K562 (cell line): ENCODE data around the gene CRACR2B. TPM values are rescaled to one million over a fixed set of nuclear protein-coding genes. Genes with fewer than 3 reads are reported as not detected.

Experiments
- BACH1 ChIP-seq: fragments of 200-800 bp; sonication (Bioruptor generic); IDR thresholded peaks from 2 replicates; pipeline ENCODE4 v1.6.1; 2016; ENCODE audit warnings: missing genetic modification characterization, missing compliant biosample characterization
- CBX3 ChIP-seq, 2 experiments: IDR thresholded peaks; 1 replicate in 1 of 2; 2 replicates in 1 of 2; pipeline ENCODE4 v1.6.1; 2012; ENCODE audit warnings: inconsistent platforms in 2 of 2, low read length in 2 of 2, borderline replicate concordance in 1 of 2, control low read depth in 1 of 2
- ETV5 ChIP-seq: sonication (generic); formaldehyde crosslinking; IDR thresholded peaks from 2 replicates; pipeline ENCODE4 v1.4.0; 2020; ENCODE audit warnings: low read depth, mild to moderate bottlenecking, missing genetic modification reagents
- HDAC1 ChIP-seq, 2 experiments: fragments of 450-650 bp; IDR thresholded peaks; 2 replicates each; pipeline ENCODE4 v1.6.1; 2016 to 2017; ENCODE audit warnings: inconsistent platforms in 1 of 2, mild to moderate bottlenecking in 1 of 2, moderate library complexity in 1 of 2
- HMGN3 ChIP-seq: IDR thresholded peaks from 2 replicates; pipeline ENCODE4 v1.6.1; 2011; ENCODE audit warnings: borderline replicate concordance, low read depth, mild to moderate bottlenecking, mixed read lengths, low read length; ENCODE audit not compliant: insufficient read length; ENCODE audit errors: extremely low read depth
- HNRNPK ChIP-seq: fragments of 200-400 bp; formaldehyde crosslinking; IDR thresholded peaks from one replicate; pipeline ENCODE4 v1.6.1; 2018; ENCODE audit warnings: mild to moderate bottlenecking, low read depth, low read length; ENCODE audit not compliant: poor library complexity, severe bottlenecking
- L3MBTL2 ChIP-seq: fragments of 450-650 bp; IDR thresholded peaks from 2 replicates; pipeline ENCODE4 v1.6.1; 2016; ENCODE audit warnings: mild to moderate bottlenecking, moderate library complexity
- MAZ ChIP-seq, 2 experiments: fragments of 450-650 bp in 1 of 2; sonication (generic) in 1 of 2; formaldehyde crosslinking; IDR thresholded peaks in 1 of 2; conservative IDR thresholded peaks in 1 of 2; 2 replicates each; pipeline versions ENCODE4 v1.4.0 to v1.5.0; 2020; ENCODE audit warnings: mild to moderate bottlenecking in 1 of 2, missing genetic modification reagents in 1 of 2
- MYC ChIP-seq, 2 experiments: fragments of 250-450 bp in 1 of 2; sonication (Bioruptor Pico) in 1 of 2; IDR thresholded peaks; 2 replicates each; pipeline versions ENCODE4 v1.5.1 to v1.6.1; 2012 to 2021; ENCODE audit warnings: low read depth in 2 of 2, borderline replicate concordance in 1 of 2, improper control_type of control experiment in 1 of 2, low read length in 1 of 2, mild to moderate bottlenecking in 1 of 2, moderate library complexity in 1 of 2
- PATZ1 ChIP-seq: fragments of 250-450 bp; sonication (Bioruptor Pico); IDR thresholded peaks from 2 replicates; pipeline ENCODE4 v1.5.0; 2020; ENCODE audit warnings: mild to moderate bottlenecking, borderline replicate concordance
- POLR2A ChIP-seq: fragments of 450-650 bp; conservative IDR thresholded peaks from 2 replicates; pipeline ENCODE4 v1.6.1; 2016
- SUPT5H ChIP-seq: fragments of 450-650 bp; IDR thresholded peaks from 2 replicates; pipeline ENCODE4 v1.6.1; 2016
- ZC3H4 ChIP-seq: sonication (generic); formaldehyde crosslinking; IDR thresholded peaks from 2 replicates; pipeline ENCODE4 v1.9.0; 2021; ENCODE audit warnings: missing genetic modification reagents, borderline replicate concordance
- ZFX ChIP-seq: sonication (generic); formaldehyde crosslinking; IDR thresholded peaks from 2 replicates; pipeline ENCODE4 v1.8.0; 2022; ENCODE audit warnings: mild to moderate bottlenecking, missing genetic modification reagents, moderate library complexity
- polyA plus RNA-seq, 8 experiments: library from polyadenylated mRNA; depleted of rRNA in 4 of 8; stranded (reverse) in 5 of 8; unstranded in 3 of 8; fragments of >200 nt; fragmentation: Nextera tagmentation in 2 of 8; fragmentation: Illumina TruSeq in 1 of 8; extraction: Ambion mirVana in 2 of 8; extraction: Trizol in 1 of 8; gene quantifications; 2 replicates each; pipeline versions ENCODE4 v1.2.1 to v1.2.3, GENCODE V29; 2011 to 2014; ENCODE audit warnings: inconsistent platforms in 1 of 8, missing spikeins in 1 of 8
- total RNA-seq, 7 experiments: library from RNA; depleted of rRNA in 6 of 7; stranded (reverse); fragments of >200 nt in 6 of 7; fragmentation: Illumina TruSeq in 2 of 7; extraction: Trizol in 2 of 7; gene quantifications; 2 replicates each; pipeline versions ENCODE4 v1.2.1 to v1.2.3, GENCODE V29; 2011 to 2021; ENCODE audit warnings: low replicate concordance in 1 of 7
- TF ChIP-seq, protein P1 (sequence below), 3 experiments: fragments of 200-800 bp in 1 of 3; sonication (Bioruptor generic) in 1 of 3; sonication (generic) in 1 of 3; formaldehyde crosslinking in 1 of 3; IDR thresholded peaks; 2 replicates each; pipeline versions ENCODE4 v1.6.1 to v1.8.0; 2016 to 2022; ENCODE audit warnings: mild to moderate bottlenecking in 2 of 3, missing compliant biosample characterization in 2 of 3, missing genetic modification characterization in 2 of 3, missing genetic modification reagents in 1 of 3
- TF ChIP-seq, protein P2 (sequence below), 2 experiments: IDR thresholded peaks; 2 replicates each; pipeline ENCODE4 v1.6.1; 2011; ENCODE audit warnings: borderline replicate concordance in 1 of 2, control low read depth in 1 of 2, low read depth in 1 of 2, low read length in 1 of 2, mild to moderate bottlenecking in 1 of 2, mixed read lengths in 1 of 2, moderate library complexity in 1 of 2; ENCODE audit not compliant: insufficient read depth in 1 of 2, insufficient read length in 1 of 2, poor library complexity in 1 of 2, severe bottlenecking in 1 of 2; ENCODE audit errors: extremely low read depth in 1 of 2

Gene CRACR2B
- total and polyA plus RNA-seq, 9 of the 15 experiments (the other 6 are each of a cell fraction or from before 2014, with no cell fraction given), result 0.10 to 51.0 (median 6.0) TPM

DNA sequence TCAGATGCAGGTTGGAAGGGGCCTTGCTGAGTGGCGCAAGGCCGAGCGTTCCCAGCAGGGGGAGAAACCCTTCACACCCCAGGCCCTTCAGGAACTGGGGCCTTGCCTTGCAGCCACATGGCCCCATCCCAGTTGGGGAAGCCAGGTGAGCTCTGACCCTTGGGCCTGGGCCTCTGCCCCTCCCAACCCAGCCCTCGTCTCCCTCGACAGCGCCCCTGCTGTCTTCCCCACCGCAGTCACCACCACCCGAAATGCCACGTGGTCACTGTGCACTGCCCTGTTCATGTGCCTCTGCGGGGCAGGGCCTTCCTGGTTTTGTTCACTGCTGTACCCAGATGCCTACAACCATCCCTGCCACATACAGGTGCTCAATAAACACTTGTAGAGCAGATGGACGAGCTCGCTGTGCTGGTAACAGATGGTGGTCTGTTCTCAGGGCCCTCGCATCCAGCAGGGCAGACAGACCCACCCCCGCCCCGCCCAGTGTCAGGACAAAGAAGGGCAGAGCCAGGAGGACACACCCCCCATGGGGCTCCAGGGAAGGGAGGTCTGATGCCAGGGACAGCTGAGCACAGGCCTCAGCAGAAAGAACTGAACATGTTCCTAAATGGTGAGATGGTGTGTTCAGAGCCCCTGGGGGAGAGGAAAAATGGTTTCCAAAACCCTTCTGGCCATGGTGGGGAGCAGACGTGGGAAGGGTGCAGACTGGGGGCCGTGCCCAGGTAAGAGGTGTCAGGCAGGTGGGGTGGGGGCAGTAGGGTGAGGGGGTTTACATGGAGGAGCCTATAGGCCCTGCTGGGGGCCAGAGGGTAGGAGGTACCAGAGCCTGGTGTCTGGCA lies 10.9 kb downstream of the CRACR2B start (continued):
- TF ChIP-seq ZFX (peak; percentile 32; the same call in 1 of the 2 replicates), L3MBTL2 (peak; percentile 78), MAZ (CRISPR knock-in tag; conservative IDR thresholded peaks at IDR 0.05 in 1 of 2, IDR thresholded peaks at IDR 0.05 in 1 of 2) (peak in 1 of 2 experiments; percentile 27; a peak in 1 of 4 replicates), HMGN3 (peak; percentile 27), POLR2A (peak; percentile 73), CBX3 (IDR thresholded peaks at IDR 0.05; ENCODE audit: borderline replicate concordance in 1 of 2, low read length in 2 of 2) (0 out of 3 replicates have a peak, but pooled peaks of 1 of the 2 experiments have one; percentile 36), SUPT5H (peak; percentile 66), ETV5 (no peak), BACH1 (no peak), MYC (IDR thresholded peaks at IDR 0.05; ENCODE audit: low read depth, low read length) (peak; percentile 86), MYC (CRISPR knock-in tag; IDR thresholded peaks at IDR 0.05; ENCODE audit: borderline replicate concordance, low read depth) (no peak), PATZ1 (CRISPR knock-in tag) (no peak), ZC3H4 (CRISPR knock-in tag) (peak; percentile 40; the same call in 1 of the 2 replicates), HNRNPK (no peak), HDAC1 (IDR thresholded peaks at IDR 0.05) (peak in 1 of 2 experiments; percentile 63; a peak in 2 of 4 replicates)
- TF ChIP-seq, protein P1, sequence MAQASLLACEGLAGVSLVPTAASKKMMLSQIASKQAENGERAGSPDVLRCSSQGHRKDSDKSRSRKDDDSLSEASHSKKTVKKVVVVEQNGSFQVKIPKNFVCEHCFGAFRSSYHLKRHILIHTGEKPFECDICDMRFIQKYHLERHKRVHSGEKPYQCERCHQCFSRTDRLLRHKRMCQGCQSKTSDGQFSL (CRISPR knock-in tag; IDR thresholded peaks at IDR 0.05), result peak; percentile 37; the same call in 1 of the 2 replicates
- TF ChIP-seq, protein P1 (tag; IDR thresholded peaks at IDR 0.05), result no peak
- TF ChIP-seq, protein P2, sequence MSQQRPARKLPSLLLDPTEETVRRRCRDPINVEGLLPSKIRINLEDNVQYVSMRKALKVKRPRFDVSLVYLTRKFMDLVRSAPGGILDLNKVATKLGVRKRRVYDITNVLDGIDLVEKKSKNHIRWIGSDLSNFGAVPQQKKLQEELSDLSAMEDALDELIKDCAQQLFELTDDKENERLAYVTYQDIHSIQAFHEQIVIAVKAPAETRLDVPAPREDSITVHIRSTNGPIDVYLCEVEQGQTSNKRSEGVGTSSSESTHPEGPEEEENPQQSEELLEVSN (IDR thresholded peaks at IDR 0.05; ENCODE audit: borderline replicate concordance in 1 of 2, extremely low read depth in 1 of 2, insufficient read depth in 1 of 2, insufficient read length in 1 of 2, low read depth in 1 of 2, low read length in 1 of 2, poor library complexity in 1 of 2, severe bottlenecking in 1 of 2), result peak; percentile 63 to 87
